GM18858 (cell line): ENCODE results near the gene GNG12.
"Not testable (repeated sequence)": the region's sequence is repeated elsewhere in the genome, so short reads cannot be mapped to it uniquely, and the experiment has no call there.

ENCODE experiments used
- ATAC-seq: cut with Tn5 transposase; IDR thresholded peaks from one replicate; pipeline ENCODE4 v1.9.1; 2021; ENCODE audit not compliant: unreplicated experiment

Gene GNG12

DNA sequence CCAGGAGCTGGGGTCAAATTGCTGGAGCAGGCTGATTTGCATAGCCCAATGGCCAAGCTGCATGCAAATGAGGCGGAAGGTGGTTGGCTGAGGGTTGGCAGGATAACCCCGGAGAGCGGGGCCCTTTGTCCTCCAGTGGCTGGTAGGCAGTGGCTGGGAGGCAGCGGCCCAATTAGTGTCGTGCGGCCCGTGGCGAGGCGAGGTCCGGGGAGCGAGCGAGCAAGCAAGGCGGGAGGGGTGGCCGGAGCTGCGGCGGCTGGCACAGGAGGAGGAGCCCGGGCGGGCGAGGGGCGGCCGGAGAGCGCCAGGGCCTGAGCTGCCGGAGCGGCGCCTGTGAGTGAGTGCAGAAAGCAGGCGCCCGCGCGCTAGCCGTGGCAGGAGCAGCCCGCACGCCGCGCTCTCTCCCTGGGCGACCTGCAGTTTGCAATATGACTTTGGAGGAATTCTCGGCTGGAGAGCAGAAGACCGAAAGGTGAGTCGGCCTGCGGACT lies 148.2 kb downstream of the GNG12 start, which contains the start of gene GADD45A:
Gene GADD45A (plus strand): TSS at position 135 of the 491 bp plus-strand sequence. CDS start 294 bp downstream, at position 429.
- peak; percentile 85 for ATAC-seq

DNA sequence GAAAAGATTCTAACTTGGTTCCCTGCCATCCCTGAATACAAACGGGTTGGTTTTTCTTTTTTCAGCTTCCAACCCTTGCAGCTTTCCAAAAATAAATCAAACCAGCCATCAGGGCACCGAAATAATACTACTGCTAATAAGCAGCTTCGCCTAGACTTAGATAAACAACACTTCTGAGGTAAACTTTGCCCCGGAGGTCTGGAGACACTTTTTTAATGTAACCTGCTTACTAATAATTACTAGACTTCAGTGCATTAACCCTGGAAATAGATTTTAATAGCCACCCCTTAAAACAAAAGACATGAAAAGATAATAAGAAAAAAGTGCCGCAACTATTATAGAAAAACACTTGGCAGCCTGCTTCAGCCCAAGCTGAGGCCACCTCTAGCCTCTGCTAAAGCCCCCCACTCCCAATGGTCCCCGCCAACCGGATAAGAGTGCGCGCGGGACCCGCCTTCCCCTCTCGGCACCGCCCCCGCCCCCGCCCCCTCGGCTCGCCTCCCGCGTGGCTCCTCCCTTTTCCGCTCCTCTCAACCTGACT lies 148.7 kb downstream of the GNG12 start:
- ATAC-seq: no peak

DNA sequence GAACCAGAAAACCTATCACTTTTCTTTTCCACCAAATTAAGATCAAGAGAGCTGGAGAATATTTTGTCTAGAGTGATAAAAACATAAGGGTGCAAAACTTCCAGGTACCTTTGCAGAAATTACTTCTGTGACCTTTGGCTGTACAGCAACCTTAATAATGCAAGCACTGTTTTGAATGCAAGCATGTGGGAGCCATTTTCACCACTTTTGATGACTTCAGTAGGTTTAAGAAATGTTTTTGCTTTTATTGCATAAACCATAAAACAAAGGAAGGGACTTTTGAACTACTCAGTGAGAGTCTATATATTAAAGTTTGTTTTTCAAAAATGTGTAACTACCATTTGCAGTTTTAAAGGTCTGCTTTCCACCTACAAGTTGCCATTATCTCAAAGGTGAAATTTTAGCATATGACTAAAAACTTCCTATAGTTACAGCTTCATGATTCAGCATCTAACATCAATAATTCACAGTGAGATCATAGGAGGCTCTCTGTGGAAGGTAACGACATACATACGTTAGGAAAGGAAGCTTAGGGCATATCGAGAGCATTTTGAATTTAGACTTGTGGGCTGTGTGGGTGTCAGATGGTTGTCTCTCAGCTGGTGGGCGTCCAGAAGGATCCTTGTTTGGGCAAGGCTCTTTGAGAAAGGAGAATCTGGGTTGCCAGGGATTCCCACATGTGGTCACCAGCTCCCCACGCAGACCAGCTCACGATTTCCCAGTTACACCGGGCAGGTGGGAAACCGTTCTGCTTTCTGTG lies 149.3 kb downstream of the GNG12 start:
- no peak for ATAC-seq

DNA sequence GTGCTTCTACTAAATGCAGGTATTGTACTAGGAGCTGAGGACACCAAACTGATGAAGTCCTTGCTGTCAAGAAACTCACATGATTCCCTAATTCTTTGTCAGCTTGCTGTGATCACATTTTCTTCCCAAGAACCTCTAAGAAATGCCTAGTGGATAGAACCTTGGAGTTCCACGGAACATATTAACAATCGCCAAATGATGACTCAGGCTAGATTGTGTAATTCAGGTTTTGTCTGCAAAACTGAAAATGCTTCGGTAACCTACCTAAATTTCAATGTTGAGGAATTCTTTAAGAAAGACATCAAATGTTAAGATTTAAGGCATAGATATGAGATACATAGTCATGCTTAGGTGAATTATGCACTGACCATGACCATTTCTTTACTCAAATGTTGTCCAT lies 150.0 kb downstream of the GNG12 start:
- ATAC-seq: no peak

DNA sequence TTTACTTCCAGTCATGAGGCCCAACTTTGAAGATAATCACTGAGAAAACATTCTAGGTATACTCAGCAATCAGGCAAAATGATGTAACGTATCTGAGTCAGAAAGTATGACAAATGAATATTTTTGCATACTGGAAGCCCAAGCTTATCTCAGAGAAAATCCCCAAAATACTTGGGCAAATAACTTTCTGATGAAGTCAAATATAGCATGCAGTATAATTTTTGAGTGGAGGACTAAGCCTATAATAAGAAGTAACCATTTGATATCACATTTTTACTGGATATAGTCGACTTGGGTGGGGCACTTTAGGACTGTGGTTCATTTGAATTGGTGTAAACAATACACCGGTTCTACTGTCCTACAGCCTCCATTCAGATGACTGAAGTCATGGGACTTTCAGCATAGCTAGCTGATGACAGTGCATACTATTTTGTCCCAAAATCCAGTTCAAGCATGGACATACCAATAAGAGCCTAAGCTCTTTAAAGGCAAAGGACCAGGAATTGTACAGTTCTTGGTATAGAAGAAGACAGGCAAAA lies 150.5 kb downstream of the GNG12 start:
- ATAC-seq: no peak

DNA sequence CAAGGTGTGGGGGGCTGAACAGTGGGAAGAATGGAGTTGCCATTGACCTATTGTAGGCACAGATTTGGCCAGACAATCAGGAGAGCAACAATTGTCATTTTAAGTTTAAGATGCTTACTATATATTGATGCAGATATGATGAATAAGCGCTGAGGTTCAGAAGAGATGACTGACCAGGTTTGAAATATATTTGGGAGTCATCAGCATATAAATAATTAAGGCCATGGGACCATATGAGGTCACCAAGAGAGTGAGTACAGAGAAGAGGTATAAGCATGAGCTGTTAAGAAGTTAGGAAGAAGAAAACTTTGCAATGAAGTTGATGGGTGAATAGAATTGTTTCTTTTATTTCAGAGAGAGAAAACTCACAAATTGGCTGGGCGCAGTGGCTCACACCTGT lies 152.8 kb downstream of the GNG12 start:
- ATAC-seq: no peak

DNA sequence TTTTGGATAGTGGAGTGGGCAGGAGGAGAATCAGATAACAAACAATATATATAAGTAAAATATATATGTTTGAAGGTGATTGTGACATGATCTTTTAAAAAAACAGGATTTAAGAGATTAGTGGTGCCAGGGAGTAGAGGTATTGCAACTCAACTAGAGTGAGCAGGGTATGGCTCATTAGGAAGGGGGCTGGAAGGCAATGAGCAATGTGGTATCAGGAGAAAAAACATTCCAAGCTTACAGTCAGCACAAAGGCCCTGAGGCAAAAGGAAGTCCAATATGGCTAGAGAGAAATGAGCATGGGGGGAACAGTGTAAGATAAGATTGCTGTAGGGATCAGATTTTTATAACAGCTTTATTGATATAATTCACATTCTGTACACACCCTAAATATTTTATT lies 153.6 kb downstream of the GNG12 start:
- ATAC-seq: no peak

DNA sequence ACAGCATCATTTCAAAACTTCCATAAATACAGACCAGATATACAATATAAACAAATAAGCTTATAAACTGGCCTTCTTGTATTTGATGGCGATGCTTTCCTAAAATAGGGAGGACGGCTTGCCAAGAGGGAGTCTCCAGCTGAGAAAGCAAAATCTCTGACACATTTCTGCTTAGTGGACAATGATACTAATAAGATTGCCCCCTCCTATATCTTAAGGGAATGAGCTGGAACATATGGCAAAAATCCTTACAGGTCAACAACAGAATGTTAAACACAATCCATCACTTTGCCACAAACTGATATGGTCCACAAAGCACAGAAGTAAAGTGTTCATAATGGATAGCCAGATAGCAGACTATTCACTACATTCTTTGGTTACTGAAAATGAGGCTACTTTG lies 155.3 kb downstream of the GNG12 start:
- no peak for ATAC-seq

DNA sequence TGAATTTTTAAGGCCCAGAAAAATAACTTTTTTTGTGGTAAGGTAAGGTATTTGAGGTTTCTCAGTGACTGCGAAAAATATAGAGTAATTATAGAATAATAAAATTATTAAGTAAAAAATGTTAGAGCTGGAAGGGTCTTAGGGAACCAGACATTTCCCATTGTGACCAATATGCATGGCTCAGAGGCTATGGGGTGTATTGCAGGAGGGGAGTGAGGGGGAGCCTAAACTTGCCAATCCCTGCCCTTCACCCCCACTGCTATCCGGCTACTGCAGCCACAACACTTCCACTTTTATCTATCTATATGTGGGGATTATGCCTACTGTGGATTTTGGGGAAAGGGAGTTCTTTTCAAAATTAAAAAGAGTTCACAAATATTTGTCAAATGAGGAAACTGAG lies 155.9 kb downstream of the GNG12 start:
- ATAC-seq: no peak

DNA sequence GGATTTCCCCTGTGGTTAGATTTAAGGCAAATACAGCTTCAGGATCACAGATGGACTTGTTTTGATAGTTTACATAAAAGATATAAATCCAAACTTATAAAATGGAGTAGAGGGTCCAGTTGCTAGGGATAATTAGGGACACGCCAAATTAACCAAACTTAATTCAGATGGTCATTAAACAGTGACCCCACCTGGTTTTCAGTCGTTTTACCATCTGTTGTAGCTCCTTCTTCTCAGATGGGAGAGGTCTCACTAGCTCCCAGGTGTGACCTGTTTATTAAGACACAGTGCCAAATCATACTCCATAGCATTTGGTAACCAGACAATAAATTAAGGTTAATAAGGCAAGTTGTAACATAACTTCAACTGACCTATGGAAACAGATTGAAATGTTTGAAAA lies 156.3 kb downstream of the GNG12 start:
- ATAC-seq: no peak

DNA sequence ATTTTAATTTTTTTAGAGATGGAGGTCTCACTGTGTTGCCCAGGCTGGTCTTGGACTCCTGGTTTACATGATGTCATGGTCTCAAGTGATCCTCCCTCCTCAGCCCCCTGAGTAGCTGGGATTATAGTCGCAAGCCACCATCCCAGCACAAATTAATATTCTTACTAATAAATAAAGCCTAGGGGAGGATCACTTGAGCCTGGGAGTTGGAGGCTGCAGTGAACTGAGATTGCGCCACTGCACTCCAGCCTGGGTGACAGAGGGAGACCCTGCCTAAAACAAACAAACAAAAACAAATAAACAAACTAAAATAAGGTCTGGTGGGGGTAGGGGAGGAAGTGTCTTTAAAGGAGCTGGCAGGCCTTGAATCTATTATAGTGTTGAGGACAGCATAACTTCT lies 157.0 kb downstream of the GNG12 start:
- ATAC-seq: no peak

DNA sequence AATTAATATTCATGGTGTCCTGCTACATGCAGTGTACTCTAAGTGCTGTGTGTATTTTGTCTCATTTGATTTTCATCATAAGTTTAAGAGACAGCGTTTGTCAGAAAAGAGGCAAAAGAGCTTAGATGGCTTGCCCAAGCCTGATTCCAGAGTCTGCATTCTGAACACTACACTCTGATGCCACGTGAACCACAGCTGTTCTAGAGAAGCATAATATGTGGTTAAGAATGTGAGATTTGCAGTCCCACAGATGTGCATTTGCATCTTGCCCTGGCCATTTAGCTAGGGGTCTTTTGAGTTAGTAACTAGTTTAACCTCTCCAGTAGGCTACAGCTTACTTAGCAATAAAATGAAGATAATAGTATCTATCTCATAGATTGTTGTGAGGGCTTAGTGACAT lies 157.5 kb downstream of the GNG12 start:
- peak; percentile 60 for ATAC-seq

DNA sequence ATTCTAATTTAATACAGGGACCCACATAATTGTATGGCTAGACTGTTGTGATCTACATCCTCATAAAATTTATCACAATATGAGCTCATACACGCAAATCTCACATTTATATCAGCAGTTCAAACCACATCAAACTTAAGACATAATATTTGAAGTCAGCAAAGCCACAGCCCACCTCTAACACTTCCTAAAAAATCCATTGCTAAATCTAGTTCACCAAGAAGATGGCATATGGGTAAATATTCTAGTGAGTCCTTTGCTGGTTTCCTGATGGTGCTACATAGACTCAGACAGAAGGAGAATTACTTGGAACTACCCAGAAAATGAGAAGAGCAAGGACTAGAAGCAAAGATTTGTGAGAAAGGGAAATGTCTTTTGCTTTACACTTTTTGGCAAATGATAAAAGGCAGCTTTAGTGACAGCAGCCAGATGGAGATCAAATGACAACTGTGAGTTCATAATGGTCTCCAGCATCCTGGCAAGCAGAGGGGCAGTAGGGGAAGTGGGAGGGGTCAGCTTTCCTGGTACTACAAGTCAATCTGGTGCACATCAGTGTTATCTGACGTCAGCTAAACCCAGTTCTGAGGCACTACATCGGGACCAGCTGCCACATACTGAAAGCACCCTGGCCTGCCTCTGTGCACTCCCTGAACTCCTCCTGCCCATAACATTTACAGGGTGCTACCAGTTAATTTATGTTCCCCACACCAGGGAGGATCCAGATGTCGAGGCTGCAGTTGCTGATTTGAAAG lies 158.8 kb downstream of the GNG12 start:
- no peak for ATAC-seq

DNA sequence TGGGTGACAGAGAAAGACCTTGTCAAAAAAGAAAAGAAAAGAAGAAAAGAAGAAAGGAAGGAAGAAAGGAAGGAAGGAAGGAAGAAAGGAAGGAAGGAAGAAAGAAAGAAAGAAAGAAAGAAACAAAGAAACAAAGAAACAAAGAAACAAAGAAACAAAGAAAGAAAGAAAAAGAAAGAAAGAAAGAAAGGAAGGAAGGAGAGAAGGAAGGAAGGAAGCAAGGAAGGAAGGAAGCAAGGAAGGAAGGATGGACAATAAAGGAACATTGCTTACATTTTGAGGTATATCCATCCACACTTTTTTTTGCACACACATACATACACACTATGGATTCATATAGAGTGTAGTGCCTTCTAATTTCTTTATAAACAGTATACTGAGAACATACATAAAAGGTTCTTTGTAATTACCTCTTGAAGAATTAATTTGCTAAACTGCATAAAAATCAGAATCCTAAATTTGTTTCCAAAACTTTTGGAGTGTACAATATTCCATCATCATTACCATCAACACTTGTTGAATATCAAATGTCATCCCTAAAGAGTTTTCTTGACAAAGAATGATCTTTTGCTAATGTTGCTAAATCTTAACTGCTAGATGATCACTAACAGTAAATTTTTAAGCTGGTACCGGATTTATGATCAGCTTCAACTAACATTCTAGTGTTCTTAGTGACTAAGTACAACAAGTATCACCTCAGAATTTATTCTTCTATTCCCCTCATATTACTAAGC lies 159.6 kb downstream of the GNG12 start:
- no peak for ATAC-seq

DNA sequence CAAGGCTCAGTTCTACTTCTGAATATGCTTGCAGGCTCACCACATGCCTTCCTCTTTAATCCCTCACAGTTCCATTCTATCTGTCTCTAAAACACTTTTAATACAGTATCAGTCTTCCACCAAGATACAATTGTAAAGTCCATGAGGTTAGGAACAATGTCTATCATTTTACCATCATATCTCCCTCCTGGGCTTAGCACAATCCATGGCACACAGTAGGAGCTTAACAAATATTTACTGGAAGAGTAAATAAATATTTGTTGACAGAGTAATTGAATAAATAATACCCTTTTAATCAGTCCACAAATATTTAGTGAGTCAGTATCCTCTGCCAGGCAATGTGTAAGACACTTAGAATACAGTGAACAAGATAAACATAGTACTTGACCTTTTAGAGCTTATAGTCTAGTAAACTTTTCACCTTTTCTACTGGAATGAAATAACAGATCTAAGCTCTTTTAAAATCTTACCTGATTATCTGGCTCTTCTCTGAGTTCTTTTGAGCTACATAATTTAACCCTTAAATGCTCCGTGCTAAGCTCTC lies 160.9 kb downstream of the GNG12 start:
- ATAC-seq: no peak

DNA sequence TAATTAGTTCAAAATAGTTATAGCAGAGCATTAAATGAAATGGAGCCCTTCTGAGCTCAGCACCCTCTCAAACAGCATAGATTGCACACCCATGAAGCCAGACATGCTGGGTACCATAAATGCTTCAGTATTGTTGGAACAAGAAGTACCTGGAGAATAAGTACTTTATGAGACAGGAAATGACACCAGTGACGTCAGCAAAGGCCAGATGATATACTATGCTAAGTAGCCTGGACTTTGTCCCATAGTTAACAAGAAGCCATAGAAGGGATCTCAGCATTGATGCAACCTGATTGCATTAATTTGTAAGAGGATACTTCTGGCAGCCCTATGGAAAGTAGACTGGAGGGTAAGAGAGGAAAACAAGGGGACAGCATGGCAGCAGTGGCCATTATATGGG lies 164.6 kb downstream of the GNG12 start:
- no peak for ATAC-seq

DNA sequence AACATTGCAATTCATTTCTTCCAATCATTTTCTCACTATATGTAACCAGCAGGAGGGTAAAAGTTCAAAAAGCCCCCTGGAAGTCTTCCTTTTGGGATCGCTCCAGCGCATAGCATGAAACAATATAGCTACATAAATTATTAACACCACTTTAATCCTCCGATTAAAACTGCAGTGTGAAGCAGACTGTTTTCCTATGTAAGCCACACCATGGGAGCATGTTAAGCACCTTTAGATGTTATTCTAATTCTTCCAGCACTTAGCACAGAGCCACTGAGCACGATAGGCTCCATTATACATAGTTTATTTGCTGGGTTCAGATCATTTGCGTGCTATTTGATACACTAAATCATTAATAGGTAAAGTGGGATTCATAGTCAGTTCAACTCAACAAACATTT lies 166.6 kb downstream of the GNG12 start:
- ATAC-seq: no peak

DNA sequence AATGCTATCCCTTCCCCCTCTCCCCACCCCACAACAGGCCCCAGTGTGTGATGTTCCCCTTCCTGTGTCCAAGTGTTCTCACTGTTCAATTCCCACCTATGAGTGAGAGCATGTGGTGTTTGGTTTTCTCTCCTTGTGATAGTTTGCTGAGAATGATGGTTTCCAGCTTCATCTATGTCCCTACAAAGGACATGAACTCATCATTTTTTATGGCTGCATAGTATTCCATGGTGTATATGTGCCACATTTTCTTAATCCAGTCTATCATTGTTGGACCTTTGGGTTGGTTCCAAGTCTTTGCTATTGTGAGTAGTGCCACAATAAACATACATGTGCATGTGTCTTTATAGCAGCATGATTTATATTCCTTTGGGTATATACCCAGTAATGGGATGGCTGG lies 168.0 kb downstream of the GNG12 start:
- not testable (repeated sequence) for ATAC-seq

DNA sequence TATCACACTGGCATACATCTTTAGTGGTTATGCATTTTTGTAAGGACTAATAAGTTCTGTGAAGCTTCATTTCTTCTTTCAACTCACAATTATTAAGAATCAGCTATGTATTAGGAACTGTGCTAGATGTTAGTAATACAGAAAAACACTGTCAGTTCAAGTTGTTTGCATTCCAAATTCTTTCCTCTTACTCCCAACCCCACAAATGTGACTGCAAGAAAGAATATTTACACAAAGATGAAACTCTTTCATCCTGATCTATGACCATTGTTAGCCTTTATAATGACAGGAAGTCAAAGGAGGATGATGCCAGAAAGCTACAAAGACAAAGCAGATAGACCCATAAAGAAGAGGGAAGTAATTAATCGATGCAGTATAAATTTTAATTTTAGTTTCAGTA lies 169.2 kb downstream of the GNG12 start:
- ATAC-seq: no peak

DNA sequence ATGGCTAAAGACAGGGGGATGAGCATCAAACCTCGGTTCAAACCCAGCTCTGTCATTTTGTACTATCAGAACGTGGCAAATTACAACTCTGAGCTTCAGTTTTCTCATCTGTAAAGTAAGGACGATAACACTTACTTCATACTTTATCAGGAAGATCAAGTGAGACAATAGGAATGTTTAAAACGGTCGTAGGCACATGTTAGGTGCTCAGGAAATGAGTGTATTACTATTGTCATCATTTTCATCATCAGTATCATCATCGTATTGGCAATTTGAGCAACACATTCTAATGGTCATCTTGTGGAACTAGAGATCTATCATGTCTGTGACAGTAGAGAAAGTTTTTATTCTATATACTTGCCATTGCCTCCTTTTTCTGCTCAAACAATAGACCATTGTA lies 170.4 kb downstream of the GNG12 start:
- ATAC-seq: no peak

DNA sequence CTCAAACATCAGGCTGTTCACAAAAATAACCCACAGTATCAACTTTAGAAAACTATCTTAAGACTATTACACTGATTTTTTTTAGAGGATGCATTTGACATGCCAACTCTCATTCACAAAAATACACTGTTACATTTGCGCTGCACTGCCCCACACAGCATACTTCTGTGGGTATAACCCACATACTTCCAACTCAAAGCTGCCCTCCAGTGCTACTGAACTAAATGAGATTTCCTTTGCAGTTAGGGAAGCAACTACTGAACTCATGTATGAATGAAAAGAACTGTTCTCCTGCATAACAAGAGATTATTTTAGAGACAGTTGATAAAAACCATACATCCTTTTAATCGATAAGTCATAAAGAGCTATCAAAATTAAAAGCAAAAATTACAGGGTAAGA lies 174.0 kb downstream of the GNG12 start:
- no peak for ATAC-seq
